Tibial artery (tissue), 4 donors: ENCODE data around the gene NFATC2IP.

Experiments used
- DNase-seq, 2 donors: peaks; one replicate each; pipeline ENCODE4 v3.0.0-alpha.2; 2019
- H3K27ac ChIP-seq, 2 donors: fragments of 200-600 bp; sonication (generic) in 1 of 2; 1 replicate in 1 of 2; 2 replicates in 1 of 2; pipeline ENCODE4 v1.5.1; 2018 to 2019; ENCODE audit warnings: mild to moderate bottlenecking in 1 of 2
- H3K27me3 ChIP-seq, 2 donors: fragments of 200-600 bp; sonication (generic) in 1 of 2; one replicate each; pipeline versions ENCODE4 v1.5.1 to v1.6.0; 2016 to 2019
- H3K36me3 ChIP-seq, 3 donors: fragments of 200-600 bp; sonication (generic) in 2 of 3; one replicate each; pipeline ENCODE4 v1.5.1; 2016 to 2019; ENCODE audit warnings: mild to moderate bottlenecking in 2 of 3
- H3K4me1 ChIP-seq, 4 donors: fragments of 200-600 bp; sonication (generic) in 2 of 4; 1 replicate in 3 of 4; 2 replicates in 1 of 4; pipeline ENCODE4 v1.5.1; 2016 to 2019
- H3K4me3 ChIP-seq, 2 donors: fragments of 200-600 bp; sonication (generic) in 1 of 2; 1 replicate in 1 of 2; 2 replicates in 1 of 2; pipeline ENCODE4 v1.5.1; 2018 to 2019; ENCODE audit warnings: mild to moderate bottlenecking in 2 of 2
- H3K9me3 ChIP-seq, 3 donors: fragments of 200-600 bp; sonication (generic) in 1 of 3; one replicate each; pipeline ENCODE4 v1.5.1; 2016 to 2019
- intact Hi-C: fragments of 100-400 bp; cut with DNase I; formaldehyde crosslinking; loops from one replicate; pipeline ENCODE4 v1.15.0; 2023; ENCODE audit warnings: low total_unique reads
- TF ChIP-seq, protein P1 (sequence below), 2 experiments: fragments of 200-600 bp in 1 of 2; fragments of 450-650 bp in 1 of 2; IDR thresholded peaks; one replicate each; pipeline ENCODE4 v1.5.1; 2017 to 2019; ENCODE audit warnings: antibody characterized with exemption in 2 of 2, mild to moderate bottlenecking in 1 of 2, moderate library complexity in 1 of 2

NFATC2IP gene

DNA sequence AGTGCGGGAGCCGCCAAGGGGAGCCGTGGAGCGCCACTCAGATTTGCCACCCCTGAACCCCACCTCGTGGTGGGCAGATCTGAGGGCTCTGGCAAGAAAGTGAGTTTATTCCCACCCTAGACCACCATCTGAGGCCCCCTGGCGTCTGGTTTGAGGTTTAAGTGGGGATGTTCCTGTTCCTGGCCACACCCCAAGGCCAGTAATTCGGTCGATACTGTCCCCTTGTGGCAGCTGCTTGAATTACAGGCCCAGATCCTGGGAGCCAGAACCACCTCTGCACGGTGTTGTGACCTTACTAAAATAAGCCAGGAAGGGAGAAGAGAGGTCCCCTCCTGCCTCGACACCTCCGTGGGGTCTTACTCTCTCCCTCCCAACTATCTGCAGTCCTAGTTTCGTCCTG lies 30.8 kb downstream of the NFATC2IP start:
- DNase-seq = no peak
- H3K4me3 ChIP-seq = no peak overlapping the region
- peaks cover 0 to under 1% (median 0%) of the 10 kb centered on the region in 4 donors for H3K4me1 ChIP-seq
- no peak overlapping the region for H3K27ac ChIP-seq
- H3K27me3 ChIP-seq = no peaks in the 10 kb centered on the region
- intact Hi-C loops = no loop called here
- TF ChIP-seq, protein P1, sequence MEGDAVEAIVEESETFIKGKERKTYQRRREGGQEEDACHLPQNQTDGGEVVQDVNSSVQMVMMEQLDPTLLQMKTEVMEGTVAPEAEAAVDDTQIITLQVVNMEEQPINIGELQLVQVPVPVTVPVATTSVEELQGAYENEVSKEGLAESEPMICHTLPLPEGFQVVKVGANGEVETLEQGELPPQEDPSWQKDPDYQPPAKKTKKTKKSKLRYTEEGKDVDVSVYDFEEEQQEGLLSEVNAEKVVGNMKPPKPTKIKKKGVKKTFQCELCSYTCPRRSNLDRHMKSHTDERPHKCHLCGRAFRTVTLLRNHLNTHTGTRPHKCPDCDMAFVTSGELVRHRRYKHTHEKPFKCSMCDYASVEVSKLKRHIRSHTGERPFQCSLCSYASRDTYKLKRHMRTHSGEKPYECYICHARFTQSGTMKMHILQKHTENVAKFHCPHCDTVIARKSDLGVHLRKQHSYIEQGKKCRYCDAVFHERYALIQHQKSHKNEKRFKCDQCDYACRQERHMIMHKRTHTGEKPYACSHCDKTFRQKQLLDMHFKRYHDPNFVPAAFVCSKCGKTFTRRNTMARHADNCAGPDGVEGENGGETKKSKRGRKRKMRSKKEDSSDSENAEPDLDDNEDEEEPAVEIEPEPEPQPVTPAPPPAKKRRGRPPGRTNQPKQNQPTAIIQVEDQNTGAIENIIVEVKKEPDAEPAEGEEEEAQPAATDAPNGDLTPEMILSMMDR (IDR thresholded peaks at IDR 0.05) = peak in 1 of 2 experiments; percentile 7
- H3K9me3 ChIP-seq = no peaks in the 10 kb centered on the region
- peaks cover 38 to 93% (median 86%) of the 10 kb centered on the region in 3 donors for H3K36me3 ChIP-seq

DNA sequence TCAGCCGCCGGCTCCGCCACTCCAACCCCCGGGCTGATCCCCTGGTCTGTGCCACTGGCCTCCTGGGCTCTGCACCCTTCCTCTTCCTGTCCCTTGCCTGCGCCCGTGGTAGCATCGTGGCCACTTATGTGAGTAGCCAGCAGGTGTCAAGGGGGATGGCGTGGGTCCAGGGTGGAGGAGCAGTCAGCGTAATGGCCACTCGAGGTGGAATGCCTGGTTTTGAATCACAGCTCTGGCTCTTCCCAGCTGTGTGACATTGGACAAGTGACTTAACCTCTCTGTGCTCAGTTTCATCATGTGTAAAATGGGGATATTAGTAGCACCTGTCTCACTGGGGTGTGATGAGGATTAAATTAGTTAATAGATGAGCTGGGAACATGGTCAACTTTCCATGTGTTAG lies 31.7 kb downstream of the NFATC2IP start:
- H3K36me3 ChIP-seq = peaks cover 47 to 100% (median 95%) of the 10 kb centered on the region in 3 donors
- H3K4me1 ChIP-seq = no peaks in the 10 kb centered on the region
- intact Hi-C loops = no loop called here
- no peaks in the 10 kb centered on the region for H3K27me3 ChIP-seq
- H3K4me3 ChIP-seq = no peak overlapping the region
- H3K27ac ChIP-seq = no peak overlapping the region
- no peak for DNase-seq
- TF ChIP-seq, protein P1 (IDR thresholded peaks at IDR 0.05) = no peak
- peaks cover 0 to 7% (median 6%) of the 10 kb centered on the region in 3 donors for H3K9me3 ChIP-seq

DNA sequence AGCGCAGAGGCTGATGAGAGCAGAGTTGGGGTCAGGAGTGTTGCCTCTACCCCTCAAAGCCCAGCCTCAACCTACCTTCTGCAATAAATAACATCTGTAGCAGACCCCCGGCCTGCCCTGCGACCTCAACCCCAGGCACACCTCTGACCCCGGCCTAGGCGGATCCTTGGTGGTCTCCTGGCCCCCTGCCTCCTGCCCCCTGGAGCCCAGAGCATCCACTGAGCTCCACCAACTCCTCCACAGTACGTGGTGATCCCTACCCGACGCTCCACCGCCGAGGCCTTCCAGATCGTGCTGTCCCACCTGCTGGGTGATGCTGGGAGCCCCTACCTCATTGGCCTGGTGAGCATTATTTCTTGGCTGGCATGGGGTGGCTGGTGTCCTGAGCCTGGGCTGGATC lies 32.2 kb downstream of the NFATC2IP start:
- intact Hi-C loops = no loop called here
- no peak overlapping the region for H3K27ac ChIP-seq
- peaks cover 0 to 7% (median 6%) of the 10 kb centered on the region in 3 donors for H3K9me3 ChIP-seq
- H3K4me1 ChIP-seq = no peaks in the 10 kb centered on the region
- no peak overlapping the region for H3K4me3 ChIP-seq
- TF ChIP-seq, protein P1 (IDR thresholded peaks at IDR 0.05) = no peak
- H3K27me3 ChIP-seq = no peaks in the 10 kb centered on the region
- peaks cover 50 to 100% (median 93%) of the 10 kb centered on the region in 3 donors for H3K36me3 ChIP-seq
- DNase-seq = no peak

DNA sequence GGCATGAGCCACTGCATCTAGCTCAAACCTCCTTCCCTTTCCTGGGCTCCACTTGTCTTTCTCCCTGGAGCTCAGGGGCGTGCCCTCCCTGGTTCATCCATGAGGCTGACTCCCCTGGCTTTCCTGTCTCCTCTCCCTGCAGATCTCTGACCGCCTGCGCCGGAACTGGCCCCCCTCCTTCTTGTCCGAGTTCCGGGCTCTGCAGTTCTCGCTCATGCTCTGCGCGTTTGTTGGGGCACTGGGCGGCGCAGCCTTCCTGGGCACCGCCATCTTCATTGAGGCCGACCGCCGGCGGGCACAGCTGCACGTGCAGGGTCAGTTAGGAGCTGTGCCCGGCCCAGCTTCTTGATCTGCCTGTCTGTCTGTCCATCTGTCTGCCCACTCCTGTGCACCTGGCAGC lies 32.9 kb downstream of the NFATC2IP start:
- TF ChIP-seq, protein P1 (IDR thresholded peaks at IDR 0.05) = no peak
- no peak for DNase-seq
- Histone ChIP-seq H3K4me1 (no peaks in the 10 kb centered on the region), H3K36me3 (peaks cover 50 to 100% (median 88%) of the 10 kb centered on the region in 3 donors), H3K9me3 (peaks cover 0 to 7% (median 6%) of the 10 kb centered on the region in 3 donors), H3K27ac (no peak overlapping the region), H3K4me3 (no peak overlapping the region), H3K27me3 (no peaks in the 10 kb centered on the region)
- intact Hi-C loops = no loop called here

DNA sequence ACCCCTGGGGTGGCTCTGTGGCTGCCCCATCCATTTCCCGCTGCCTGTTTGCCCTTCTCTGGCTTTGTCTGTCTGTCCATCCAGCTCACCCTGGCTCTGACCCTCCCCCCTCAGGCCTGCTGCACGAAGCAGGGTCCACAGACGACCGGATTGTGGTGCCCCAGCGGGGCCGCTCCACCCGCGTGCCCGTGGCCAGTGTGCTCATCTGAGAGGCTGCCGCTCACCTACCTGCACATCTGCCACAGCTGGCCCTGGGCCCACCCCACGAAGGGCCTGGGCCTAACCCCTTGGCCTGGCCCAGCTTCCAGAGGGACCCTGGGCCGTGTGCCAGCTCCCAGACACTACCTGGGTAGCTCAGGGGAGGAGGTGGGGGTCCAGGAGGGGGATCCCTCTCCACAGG lies 33.4 kb downstream of the NFATC2IP start:
- no peak for DNase-seq
- H3K4me1 ChIP-seq = no peaks in the 10 kb centered on the region
- H3K36me3 ChIP-seq = peaks cover 50 to 100% (median 88%) of the 10 kb centered on the region in 3 donors
- TF ChIP-seq, protein P1 (IDR thresholded peaks at IDR 0.05) = no peak
- intact Hi-C loops = no loop called here
- peaks cover 0 to 7% (median 6%) of the 10 kb centered on the region in 3 donors for H3K9me3 ChIP-seq
- H3K27me3 ChIP-seq = no peaks in the 10 kb centered on the region
- H3K4me3 ChIP-seq = no peak overlapping the region
- H3K27ac ChIP-seq = no peak overlapping the region
